ENCODE data around the gene MUS81.

Gene MUS81

GRCh38 chr11:65896034-65896999 is 36.1 kb downstream of the MUS81 start:
- peak overlapping the region; percentile 62 for H3K27ac Mint-ChIP-seq
- no peaks in the 10 kb centered on the region for H3K9me3 Mint-ChIP-seq
- H3K4me3 Mint-ChIP-seq = no peak overlapping the region
- peaks cover 2% of the 10 kb centered on the region for H3K36me3 Mint-ChIP-seq (ENCODE audit: low read depth)
- peaks cover 43% of the 10 kb centered on the region for H3K4me1 Mint-ChIP-seq (ENCODE audit: low read depth)
- no peaks in the 10 kb centered on the region for H3K27me3 Mint-ChIP-seq (ENCODE audit: low read depth)

- peaks cover 42% of the 10 kb centered on the region for H3K4me1 Mint-ChIP-seq (ENCODE audit: low read depth)
- H3K4me3 Mint-ChIP-seq = peak overlapping the region; percentile 28
- peaks cover 2% of the 10 kb centered on the region for H3K36me3 Mint-ChIP-seq (ENCODE audit: low read depth)
- peak overlapping the region; percentile 31 for H3K27ac Mint-ChIP-seq
- H3K9me3 Mint-ChIP-seq = no peaks in the 10 kb centered on the region
- H3K27me3 Mint-ChIP-seq (ENCODE audit: low read depth) = peaks cover 1% of the 10 kb centered on the region
These were observed 36.8 kb downstream of the MUS81 start for GRCh38 chr11:65897020-65897471.

- Mint-ChIP-seq H3K4me1 (ENCODE audit: low read depth) (peaks cover 29% of the 10 kb centered on the region), H3K9me3 (no peaks in the 10 kb centered on the region), H3K27me3 (ENCODE audit: low read depth) (peaks cover 8% of the 10 kb centered on the region), H3K27ac (peak overlapping the region; percentile 84), H3K36me3 (ENCODE audit: low read depth) (peaks cover 2% of the 10 kb centered on the region), H3K4me3 (peak overlapping the region; percentile 70)
These were observed 38.6 kb downstream of the MUS81 start for GRCh38 chr11:65898656-65899355.

- H3K27ac Mint-ChIP-seq = peak overlapping the region; percentile 55
- peaks cover 12% of the 10 kb centered on the region for H3K27me3 Mint-ChIP-seq (ENCODE audit: low read depth)
- H3K4me3 Mint-ChIP-seq = peak overlapping the region; percentile 67
- H3K36me3 Mint-ChIP-seq (ENCODE audit: low read depth) = peaks cover 2% of the 10 kb centered on the region
- peaks cover 23% of the 10 kb centered on the region for H3K4me1 Mint-ChIP-seq (ENCODE audit: low read depth)
- H3K9me3 Mint-ChIP-seq = no peaks in the 10 kb centered on the region
These were observed 39.3 kb downstream of the MUS81 start for GRCh38 chr11:65899356-65900124.

GRCh38 chr11:65900125-65900898 is 40.1 kb downstream of the MUS81 start, which contains the start of gene FOSL1:
Gene FOSL1, minus strand, starts transcription at chr11:65900388. Its CDS starts 49 bp downstream, at chr11:65900339.
- Mint-ChIP-seq H3K27me3 (ENCODE audit: low read depth) (peaks cover 12% of the 10 kb centered on the region), H3K36me3 (ENCODE audit: low read depth) (peaks cover 2% of the 10 kb centered on the region), H3K9me3 (no peaks in the 10 kb centered on the region), H3K27ac (peak within 1 kb of the TSS; percentile 80), H3K4me3 (peak within 1 kb of the TSS; percentile 67), H3K4me1 (ENCODE audit: low read depth) (peaks cover 20% of the 10 kb centered on the region)

GRCh38 chr11:65900899-65901180 is 40.6 kb downstream of the MUS81 start:
- Mint-ChIP-seq H3K4me1 (ENCODE audit: low read depth) (peaks cover 16% of the 10 kb centered on the region), H3K27ac (peak overlapping the region; percentile 80), H3K27me3 (ENCODE audit: low read depth) (peaks cover 12% of the 10 kb centered on the region), H3K9me3 (no peaks in the 10 kb centered on the region), H3K36me3 (ENCODE audit: low read depth) (peaks cover 2% of the 10 kb centered on the region), H3K4me3 (no peak overlapping the region)

GRCh38 chr11:65903068-65903481 is 42.8 kb downstream of the MUS81 start:
- H3K4me1 Mint-ChIP-seq (ENCODE audit: low read depth) = peaks cover 10% of the 10 kb centered on the region
- peaks cover 18% of the 10 kb centered on the region for H3K27me3 Mint-ChIP-seq (ENCODE audit: low read depth)
- H3K27ac Mint-ChIP-seq = no peak overlapping the region
- no peaks in the 10 kb centered on the region for H3K36me3 Mint-ChIP-seq (ENCODE audit: low read depth)
- no peaks in the 10 kb centered on the region for H3K9me3 Mint-ChIP-seq
- no peak overlapping the region for H3K4me3 Mint-ChIP-seq

- Mint-ChIP-seq H3K27ac (no peak overlapping the region), H3K9me3 (no peaks in the 10 kb centered on the region), H3K4me3 (no peak overlapping the region), H3K4me1 (ENCODE audit: low read depth) (peaks cover 8% of the 10 kb centered on the region), H3K27me3 (ENCODE audit: low read depth) (peaks cover 18% of the 10 kb centered on the region), H3K36me3 (ENCODE audit: low read depth) (no peaks in the 10 kb centered on the region)
These were observed 43.5 kb downstream of the MUS81 start for GRCh38 chr11:65903715-65904114.

- Mint-ChIP-seq H3K36me3 (ENCODE audit: low read depth) (no peaks in the 10 kb centered on the region), H3K4me3 (no peak overlapping the region), H3K27me3 (ENCODE audit: low read depth) (peaks cover 18% of the 10 kb centered on the region), H3K27ac (no peak overlapping the region), H3K4me1 (ENCODE audit: low read depth) (peaks cover 12% of the 10 kb centered on the region), H3K9me3 (no peaks in the 10 kb centered on the region)
These were observed 46.4 kb downstream of the MUS81 start for GRCh38 chr11:65906602-65907001.

- Mint-ChIP-seq H3K4me3 (no peak overlapping the region), H3K27me3 (ENCODE audit: low read depth) (peaks cover 13% of the 10 kb centered on the region), H3K9me3 (no peaks in the 10 kb centered on the region), H3K4me1 (ENCODE audit: low read depth) (peaks cover 9% of the 10 kb centered on the region), H3K36me3 (ENCODE audit: low read depth) (no peaks in the 10 kb centered on the region), H3K27ac (no peak overlapping the region)
These were observed 47.6 kb downstream of the MUS81 start for GRCh38 chr11:65907878-65908277.

GRCh38 chr11:65911682-65912568 is 51.7 kb downstream of the MUS81 start:
- Mint-ChIP-seq H3K9me3 (no peaks in the 10 kb centered on the region), H3K4me1 (ENCODE audit: low read depth) (peaks cover 22% of the 10 kb centered on the region), H3K27ac (no peak overlapping the region), H3K4me3 (no peak overlapping the region), H3K36me3 (ENCODE audit: low read depth) (peaks cover 11% of the 10 kb centered on the region), H3K27me3 (ENCODE audit: low read depth) (peaks cover 2% of the 10 kb centered on the region)

- H3K4me3 Mint-ChIP-seq = no peak overlapping the region
These were observed 52.6 kb downstream of the MUS81 start for GRCh38 chr11:65912845-65913244.

More at GRCh38 chr11:65912845-65913244, 52.6 kb downstream of the MUS81 start:
- H3K4me1 Mint-ChIP-seq (ENCODE audit: low read depth) = peaks cover 26% of the 10 kb centered on the region
- no peaks in the 10 kb centered on the region for H3K9me3 Mint-ChIP-seq
- H3K27me3 Mint-ChIP-seq (ENCODE audit: low read depth) = no peaks in the 10 kb centered on the region
- H3K36me3 Mint-ChIP-seq (ENCODE audit: low read depth) = peaks cover 12% of the 10 kb centered on the region
- no peak overlapping the region for H3K27ac Mint-ChIP-seq

All from T-helper 1 cell treated with Interleukin-12 subunit alpha and Interleukin-12 subunit beta and Interleukin-4 antibody, amounts not matched to agents 30 μg/mL and 1 μg/mL, for 36 hours (primary cell).